Nephron (organoid): ENCODE data around the gene UNC5C.

Experiments used
- H3K27ac Mint-ChIP-seq, 3 experiments: 2 replicates each; pipeline ENCODE4 v1.8.0; 2020; ENCODE audit warnings: mixed read lengths in 3 of 3, mild to moderate bottlenecking in 2 of 3, moderate library complexity in 1 of 3
- H3K27me3 Mint-ChIP-seq: 2 replicates; pipeline ENCODE4 v1.8.0; 2021; ENCODE audit warnings: low read depth, mild to moderate bottlenecking, moderate library complexity, mixed read lengths
- H3K36me3 Mint-ChIP-seq: 2 replicates; pipeline ENCODE4 v1.8.0; 2020; ENCODE audit warnings: low read depth, mixed read lengths
- H3K4me1 Mint-ChIP-seq: 2 replicates; pipeline ENCODE4 v1.8.0; 2020; ENCODE audit warnings: mixed read lengths
- H3K4me3 Mint-ChIP-seq, 3 experiments: 2 replicates each; pipeline ENCODE4 v1.8.0; 2020; ENCODE audit warnings: mild to moderate bottlenecking in 3 of 3, mixed read lengths in 3 of 3, moderate library complexity in 2 of 3
- H3K9me3 Mint-ChIP-seq: 2 replicates; pipeline ENCODE4 v1.8.0; 2020; ENCODE audit warnings: mixed read lengths
- TF ChIP-seq, protein P1 (sequence below), 3 experiments: fragments of 200-600 bp; sonication (generic); IDR thresholded peaks; one replicate each; pipeline ENCODE4 v1.5.0; 2021; ENCODE audit warnings: antibody characterized with exemption in 3 of 3; ENCODE audit not compliant: unreplicated experiment in 3 of 3

Gene UNC5C

GRCh38 chr4:95409127-95409526 lies 139.6 kb downstream of the UNC5C start:
- TF ChIP-seq, protein P1, sequence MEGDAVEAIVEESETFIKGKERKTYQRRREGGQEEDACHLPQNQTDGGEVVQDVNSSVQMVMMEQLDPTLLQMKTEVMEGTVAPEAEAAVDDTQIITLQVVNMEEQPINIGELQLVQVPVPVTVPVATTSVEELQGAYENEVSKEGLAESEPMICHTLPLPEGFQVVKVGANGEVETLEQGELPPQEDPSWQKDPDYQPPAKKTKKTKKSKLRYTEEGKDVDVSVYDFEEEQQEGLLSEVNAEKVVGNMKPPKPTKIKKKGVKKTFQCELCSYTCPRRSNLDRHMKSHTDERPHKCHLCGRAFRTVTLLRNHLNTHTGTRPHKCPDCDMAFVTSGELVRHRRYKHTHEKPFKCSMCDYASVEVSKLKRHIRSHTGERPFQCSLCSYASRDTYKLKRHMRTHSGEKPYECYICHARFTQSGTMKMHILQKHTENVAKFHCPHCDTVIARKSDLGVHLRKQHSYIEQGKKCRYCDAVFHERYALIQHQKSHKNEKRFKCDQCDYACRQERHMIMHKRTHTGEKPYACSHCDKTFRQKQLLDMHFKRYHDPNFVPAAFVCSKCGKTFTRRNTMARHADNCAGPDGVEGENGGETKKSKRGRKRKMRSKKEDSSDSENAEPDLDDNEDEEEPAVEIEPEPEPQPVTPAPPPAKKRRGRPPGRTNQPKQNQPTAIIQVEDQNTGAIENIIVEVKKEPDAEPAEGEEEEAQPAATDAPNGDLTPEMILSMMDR (IDR thresholded peaks at IDR 0.05; ENCODE audit: unreplicated experiment in 3 of 3) = no peak
- no peak overlapping the region for H3K27ac Mint-ChIP-seq
- no peaks in the 10 kb centered on the region for H3K36me3 Mint-ChIP-seq
- H3K27me3 Mint-ChIP-seq = no peaks in the 10 kb centered on the region
- no peak overlapping the region for H3K4me3 Mint-ChIP-seq
- no peaks in the 10 kb centered on the region for H3K9me3 Mint-ChIP-seq
- peaks cover 38% of the 10 kb centered on the region for H3K4me1 Mint-ChIP-seq

- peak overlapping the region; percentile 14 to 95 (median 58) for H3K27ac Mint-ChIP-seq
- no peak overlapping the region for H3K4me3 Mint-ChIP-seq
- no peaks in the 10 kb centered on the region for H3K27me3 Mint-ChIP-seq
- TF ChIP-seq, protein P1 (IDR thresholded peaks at IDR 0.05; ENCODE audit: unreplicated experiment in 3 of 3) = no peak
- H3K36me3 Mint-ChIP-seq = no peaks in the 10 kb centered on the region
- H3K9me3 Mint-ChIP-seq = no peaks in the 10 kb centered on the region
- H3K4me1 Mint-ChIP-seq = peaks cover 4% of the 10 kb centered on the region
Observed at GRCh38 chr4:95402299-95402698, 146.5 kb downstream of the UNC5C start.

DNA sequence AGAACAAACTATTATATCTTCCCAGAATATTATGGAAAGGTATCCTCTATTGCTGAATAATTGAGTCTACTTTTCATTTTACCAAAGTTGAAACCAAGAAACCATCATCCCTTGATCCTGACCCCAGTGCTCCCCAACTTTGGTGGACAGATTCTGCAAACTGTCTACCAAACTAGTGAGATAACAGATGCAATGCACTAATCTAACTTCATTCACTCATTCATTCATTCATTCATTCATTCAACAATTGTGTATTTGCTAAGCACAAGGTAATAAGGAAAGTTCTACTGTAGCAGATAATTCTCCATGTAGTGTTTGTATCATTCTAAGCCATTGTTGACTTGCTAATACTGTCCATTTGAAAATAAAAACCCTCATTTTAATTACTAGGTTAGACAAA lies 150.6 kb downstream of the UNC5C start:
- Mint-ChIP-seq H3K4me3 (no peak overlapping the region), H3K36me3 (no peaks in the 10 kb centered on the region), H3K9me3 (no peaks in the 10 kb centered on the region), H3K27ac (no peak overlapping the region), H3K27me3 (no peaks in the 10 kb centered on the region), H3K4me1 (peaks cover 11% of the 10 kb centered on the region)
- TF ChIP-seq, protein P1 (IDR thresholded peaks at IDR 0.05; ENCODE audit: unreplicated experiment in 3 of 3) = no peak

DNA sequence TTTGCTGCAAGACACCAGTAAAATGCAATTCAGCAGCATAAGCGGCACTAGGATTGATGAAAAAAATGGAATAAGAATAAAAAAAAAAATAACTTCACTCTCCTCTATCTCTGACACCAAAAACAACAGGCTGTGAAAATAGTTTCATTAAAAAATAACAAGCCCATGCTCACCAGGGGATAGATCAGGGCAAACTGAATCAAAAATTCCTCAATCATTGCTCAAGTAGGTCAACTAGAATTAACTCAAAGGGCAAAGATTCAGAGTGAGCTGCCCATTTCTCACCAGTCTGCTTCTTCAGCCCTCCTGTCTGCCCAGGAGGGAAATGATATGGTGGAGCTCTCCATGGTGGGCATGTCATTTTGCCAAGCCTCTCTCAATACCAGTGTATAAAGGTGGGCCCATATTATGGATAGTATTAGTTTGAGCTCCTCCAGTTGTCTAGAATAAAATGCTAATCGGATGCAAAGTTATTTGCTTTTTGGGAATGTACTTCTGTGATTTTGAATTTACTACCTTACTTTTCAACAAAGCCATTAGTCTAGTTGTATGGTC lies 153.9 kb downstream of the UNC5C start:
- Mint-ChIP-seq H3K4me1 (peaks cover 15% of the 10 kb centered on the region), H3K27ac (peak overlapping the region; percentile 2 to 95 (median 12)), H3K27me3 (no peaks in the 10 kb centered on the region), H3K9me3 (no peaks in the 10 kb centered on the region), H3K36me3 (no peaks in the 10 kb centered on the region), H3K4me3 (no peak overlapping the region)
- TF ChIP-seq, protein P1 (IDR thresholded peaks at IDR 0.05; ENCODE audit: unreplicated experiment in 3 of 3) = no peak

GRCh38 chr4:95393821-95394220 lies 155.0 kb downstream of the UNC5C start:
- H3K27ac Mint-ChIP-seq = peak overlapping the region in 2 of 3 experiments; percentile 37 to 95
- no peaks in the 10 kb centered on the region for H3K36me3 Mint-ChIP-seq
- H3K4me3 Mint-ChIP-seq = no peak overlapping the region
- TF ChIP-seq, protein P1 (IDR thresholded peaks at IDR 0.05; ENCODE audit: unreplicated experiment in 3 of 3) = no peak
- no peaks in the 10 kb centered on the region for H3K27me3 Mint-ChIP-seq
- no peaks in the 10 kb centered on the region for H3K9me3 Mint-ChIP-seq
- peaks cover 15% of the 10 kb centered on the region for H3K4me1 Mint-ChIP-seq

DNA sequence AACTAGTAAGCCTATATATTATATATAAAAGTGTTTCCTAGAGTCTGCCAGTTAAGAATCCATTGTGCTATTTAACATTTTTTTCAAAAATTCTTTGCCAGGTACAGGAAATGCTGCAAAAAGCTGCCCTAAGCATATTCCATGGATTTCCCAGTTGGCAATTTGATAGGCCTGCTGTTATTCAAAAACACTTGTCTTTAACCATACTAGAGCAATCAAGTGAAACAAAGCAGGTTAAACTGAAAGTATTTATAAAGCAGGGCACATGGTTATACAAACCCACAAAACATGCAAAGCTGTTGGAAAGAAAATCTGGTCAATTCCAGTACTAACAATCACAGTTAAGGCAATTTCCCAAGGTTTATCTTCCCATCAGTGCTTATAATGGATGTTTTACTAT lies 159.9 kb downstream of the UNC5C start:
- TF ChIP-seq, protein P1 (IDR thresholded peaks at IDR 0.05; ENCODE audit: unreplicated experiment in 3 of 3) = no peak
- Mint-ChIP-seq H3K27ac (peak overlapping the region in 1 of 3 experiments; percentile 47), H3K27me3 (no peaks in the 10 kb centered on the region), H3K4me1 (peaks cover 22% of the 10 kb centered on the region), H3K36me3 (peaks cover 11% of the 10 kb centered on the region), H3K9me3 (no peaks in the 10 kb centered on the region), H3K4me3 (no peak overlapping the region)
